NCI-H1092 treated with DMSO at 0.1 percent for 48 hours (cell line): Measurements from ENCODE around the gene DOC2A.
A peak's percentile ranks its signal among the peaks of the same experiment; 100 is the strongest.
"Not testable (repeated sequence)": the region's sequence is repeated elsewhere in the genome, so short reads cannot be mapped to it uniquely, and the experiment has no call there.

Experiments used
- DNase-seq: peaks from one replicate; lab custom pipeline; 2025; lab: John Stamatoyannopoulos, UW

DOC2A gene

GRCh38 chr16:29972992-29973383 lies 37.8 kb downstream of the DOC2A start:
- DNase-seq = no peak

- no peak for DNase-seq
These were observed 38.3 kb downstream of the DOC2A start for GRCh38 chr16:29972500-29972899.

GRCh38 chr16:29971304-29971703 lies 39.5 kb downstream of the DOC2A start:
- no peak for DNase-seq

GRCh38 chr16:29968205-29968604 lies 42.6 kb downstream of the DOC2A start:
- no peak for DNase-seq

DNA sequence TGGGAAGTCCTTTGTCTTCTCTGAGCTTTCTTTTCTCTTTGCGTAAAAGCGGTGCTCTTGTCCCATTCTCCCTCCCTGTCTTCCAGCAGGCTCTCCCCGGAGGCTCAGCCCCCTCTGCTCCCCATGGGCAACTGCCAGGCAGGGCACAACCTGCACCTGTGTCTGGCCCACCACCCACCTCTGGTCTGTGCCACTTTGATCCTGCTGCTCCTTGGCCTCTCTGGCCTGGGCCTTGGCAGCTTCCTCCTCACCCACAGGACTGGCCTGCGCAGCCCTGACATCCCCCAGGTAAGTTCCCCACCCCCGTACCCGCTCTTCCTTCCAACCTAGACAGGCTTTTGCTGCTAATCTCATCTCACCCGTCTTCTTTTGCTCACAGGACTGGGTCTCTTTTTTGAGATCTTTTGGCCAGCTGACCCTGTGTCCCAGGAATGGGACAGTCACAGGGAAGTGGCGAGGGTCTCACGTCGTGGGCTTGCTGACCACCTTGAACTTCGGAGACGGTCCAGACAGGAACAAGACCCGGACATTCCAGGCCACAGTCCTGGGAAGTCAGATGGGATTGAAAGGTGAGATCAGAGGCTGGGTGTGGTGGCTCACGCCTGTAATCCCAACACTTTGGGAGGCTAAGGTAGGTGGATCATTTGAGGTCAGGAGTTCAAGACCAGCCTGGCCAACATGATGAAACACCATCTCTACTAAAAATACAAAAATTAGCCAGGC lies 47.6 kb downstream of the DOC2A start:
- no peak for DNase-seq

GRCh38 chr16:29962344-29962994 lies 48.4 kb downstream of the DOC2A start:
- DNase-seq = no peak

DNA sequence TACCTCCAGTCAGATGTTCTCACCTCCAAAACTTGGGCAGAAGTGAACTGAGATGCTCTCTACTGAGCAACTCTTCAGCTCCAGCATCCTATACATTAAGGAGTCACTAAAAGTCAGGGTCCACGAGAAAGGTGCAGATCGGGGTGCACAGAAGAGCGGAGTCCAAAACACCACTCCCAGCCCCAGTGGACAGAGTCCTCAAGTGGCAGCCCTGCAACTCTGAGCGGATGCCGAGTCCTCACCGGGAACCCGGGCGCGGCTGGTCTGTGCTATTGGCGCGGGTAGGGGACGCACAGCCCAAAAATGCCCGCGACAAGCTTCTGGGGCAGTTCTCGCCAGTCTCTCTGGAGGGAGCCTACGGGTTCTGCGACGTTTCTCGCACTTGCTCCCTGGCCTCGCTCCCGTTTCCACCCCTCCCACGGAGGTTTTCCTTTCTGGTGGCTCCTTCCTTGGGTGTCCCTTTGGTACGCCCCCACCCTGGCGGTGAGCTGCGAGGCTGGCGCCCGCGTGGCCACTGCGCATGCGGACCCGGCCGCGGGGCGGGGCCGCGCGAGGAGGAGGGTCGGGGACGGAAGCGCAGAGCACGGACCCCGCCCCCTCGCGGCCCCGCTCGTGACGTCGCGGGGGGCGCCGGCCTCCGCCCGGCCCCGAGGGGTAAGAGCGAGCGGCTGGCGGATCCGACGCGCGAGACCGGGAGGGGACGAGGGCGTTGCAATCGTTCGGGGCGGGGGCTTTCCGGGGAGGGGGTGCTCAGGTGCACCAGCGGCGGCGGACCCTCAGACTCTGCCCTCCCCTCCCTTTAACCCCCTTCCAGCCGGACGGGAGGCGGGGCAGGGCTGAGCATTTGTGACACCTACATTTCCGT lies 49.1 kb downstream of the DOC2A start, which contains the start of gene TMEM219:
Gene TMEM219, plus strand, starts transcription at position 601 of the 865 bp plus-strand sequence. CDS start 1,065 bp downstream, outside the sequence.
- peak; percentile 86 for DNase-seq

- peak; percentile 38 for DNase-seq
These were observed 49.7 kb downstream of the DOC2A start for GRCh38 chr16:29961127-29961478.

GRCh38 chr16:29959821-29960220 lies 51.0 kb downstream of the DOC2A start:
- not testable (repeated sequence) for DNase-seq

- DNase-seq = no peak
These were observed 51.5 kb downstream of the DOC2A start for GRCh38 chr16:29959293-29959692.

- DNase-seq = no peak
These were observed 52.1 kb downstream of the DOC2A start for GRCh38 chr16:29958756-29959155.
